ENCODE measurements around the gene LCN6. TPM values are rescaled to one million over a fixed set of nuclear protein-coding genes. Genes with fewer than 3 reads are reported as not detected.

The LCN6 gene
- total and polyA plus RNA-seq, 10 of the 15 experiments (the other 5 are each of a cell fraction or from before 2014, with no cell fraction given): not detected

DNA sequence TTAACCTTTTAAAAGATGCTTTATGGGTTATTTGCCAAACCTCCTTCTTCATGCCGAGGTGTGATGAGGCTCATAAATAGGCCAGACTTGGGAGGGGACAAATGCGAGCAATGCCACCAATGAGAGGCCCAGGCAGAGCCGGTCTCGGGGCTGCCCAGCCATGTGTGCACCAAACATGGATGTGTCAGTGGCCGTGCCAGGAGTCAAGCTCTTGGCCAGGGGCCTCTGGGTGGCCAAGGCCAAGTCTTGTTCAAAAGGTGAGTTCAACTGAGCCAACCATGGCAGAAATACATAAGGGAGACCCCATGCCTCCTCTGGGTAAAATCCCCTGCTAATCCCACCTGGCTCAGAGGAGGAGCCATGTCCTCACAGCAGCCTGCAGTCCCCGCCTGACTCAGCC is 26.9 kb upstream of the LCN6 start:
- Histone ChIP-seq H3K4me2 (ENCODE audit: control insufficient read depth, insufficient read depth) (no peak overlapping the region), H3K79me2 (ENCODE audit: control insufficient read depth, insufficient read depth, low read length) (no peaks in the 10 kb centered on the region), H3K4me3 (no peak overlapping the region), H3K9me3 (replicated peaks; ENCODE audit: control insufficient read depth, insufficient read depth, low read length) (peaks cover 6% of the 10 kb centered on the region; the same call in 2 of the 3 replicates), H3K36me3 (ENCODE audit: control insufficient read depth in 2 of 2, insufficient read depth in 2 of 2, low read length in 1 of 2) (no peaks in the 10 kb centered on the region), H3K9ac (ENCODE audit: control insufficient read depth, insufficient read depth, low read length) (no peak overlapping the region), H3K4me1 (ENCODE audit: control insufficient read depth, insufficient read depth, low read length) (no peaks in the 10 kb centered on the region), H4K20me1 (ENCODE audit: control insufficient read depth, insufficient read depth) (no peaks in the 10 kb centered on the region), H3K27me3 (replicated peaks in 1 of 2; ENCODE audit: control insufficient read depth in 2 of 2, insufficient read depth in 2 of 2, low read length in 1 of 2) (peaks cover 0 to 1% of the 10 kb centered on the region in 2 experiments; a peak in 1 of 4 replicates), H2AFZ (ENCODE audit: control insufficient read depth, low read depth, low read length) (no peak overlapping the region), H3K27ac (ENCODE audit: control insufficient read depth, insufficient read depth) (no peak overlapping the region)
- POLR2A ChIA-PET: no interaction called here
- SMC1A ChIA-PET (ENCODE audit: uncharacterized antibody, unreplicated experiment): no interaction called here
- in situ Hi-C loops (cut with MboI) (no loop called here), intact Hi-C loops (cut with micrococcal nuclease; ENCODE audit: unreplicated experiment) (no loop called here)
- FAIRE-seq: no peak
- TF ChIP-seq POLR2A (IDR thresholded peaks at IDR 0.05; ENCODE audit: low read depth, low read length) (no peak), RBBP5 (conservative IDR thresholded peaks at IDR 0.05) (no peak), HDAC6 (IDR thresholded peaks at IDR 0.05; ENCODE audit: unreplicated experiment) (no peak), RUNX3 (IDR thresholded peaks at IDR 0.05; ENCODE audit: low read length) (no peak), PAX5 (IDR thresholded peaks at IDR 0.05; ENCODE audit: borderline replicate concordance, low read depth, low read length) (no peak), ZNF274 (IDR thresholded peaks at IDR 0.05; ENCODE audit: insufficient read depth, insufficient read length) (no peak), RCOR1 (conservative IDR thresholded peaks at IDR 0.05; ENCODE audit: low read depth, low read length) (no peak), SUZ12 (IDR thresholded peaks at IDR 0.05; ENCODE audit: unreplicated experiment) (no peak), CBFB (IDR thresholded peaks at IDR 0.05; ENCODE audit: low read depth) (no peak), RAD21 (IDR thresholded peaks at IDR 0.05; ENCODE audit: insufficient read depth, low read depth, low read length) (no peak), MYC (IDR thresholded peaks at IDR 0.05; ENCODE audit: insufficient read depth, insufficient read length, insufficient replicate concordance, low read length, severe bottlenecking) (no peak), MEF2A (IDR thresholded peaks at IDR 0.05; ENCODE audit: insufficient read depth, low read depth, low read length) (no peak), IRF4 (IDR thresholded peaks at IDR 0.05; ENCODE audit: low read depth, low read length) (no peak), ZNF24 (IDR thresholded peaks at IDR 0.05) (no peak), TCF3 (IDR thresholded peaks at IDR 0.05; ENCODE audit: borderline replicate concordance, insufficient read depth, low read depth, low read length) (no peak)
- TF ChIP-seq, protein P1, sequence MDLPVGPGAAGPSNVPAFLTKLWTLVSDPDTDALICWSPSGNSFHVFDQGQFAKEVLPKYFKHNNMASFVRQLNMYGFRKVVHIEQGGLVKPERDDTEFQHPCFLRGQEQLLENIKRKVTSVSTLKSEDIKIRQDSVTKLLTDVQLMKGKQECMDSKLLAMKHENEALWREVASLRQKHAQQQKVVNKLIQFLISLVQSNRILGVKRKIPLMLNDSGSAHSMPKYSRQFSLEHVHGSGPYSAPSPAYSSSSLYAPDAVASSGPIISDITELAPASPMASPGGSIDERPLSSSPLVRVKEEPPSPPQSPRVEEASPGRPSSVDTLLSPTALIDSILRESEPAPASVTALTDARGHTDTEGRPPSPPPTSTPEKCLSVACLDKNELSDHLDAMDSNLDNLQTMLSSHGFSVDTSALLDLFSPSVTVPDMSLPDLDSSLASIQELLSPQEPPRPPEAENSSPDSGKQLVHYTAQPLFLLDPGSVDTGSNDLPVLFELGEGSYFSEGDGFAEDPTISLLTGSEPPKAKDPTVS (IDR thresholded peaks at IDR 0.05; ENCODE audit: low read depth, low read length): no peak
- TF ChIP-seq, protein P2, sequence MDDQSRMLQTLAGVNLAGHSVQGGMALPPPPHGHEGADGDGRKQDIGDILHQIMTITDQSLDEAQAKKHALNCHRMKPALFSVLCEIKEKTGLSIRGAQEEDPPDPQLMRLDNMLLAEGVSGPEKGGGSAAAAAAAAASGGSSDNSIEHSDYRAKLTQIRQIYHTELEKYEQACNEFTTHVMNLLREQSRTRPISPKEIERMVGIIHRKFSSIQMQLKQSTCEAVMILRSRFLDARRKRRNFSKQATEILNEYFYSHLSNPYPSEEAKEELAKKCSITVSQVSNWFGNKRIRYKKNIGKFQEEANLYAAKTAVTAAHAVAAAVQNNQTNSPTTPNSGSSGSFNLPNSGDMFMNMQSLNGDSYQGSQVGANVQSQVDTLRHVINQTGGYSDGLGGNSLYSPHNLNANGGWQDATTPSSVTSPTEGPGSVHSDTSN (IDR thresholded peaks at IDR 0.05; ENCODE audit: insufficient replicate concordance, low read depth, low read length): no peak
- TF ChIP-seq, protein P3, sequence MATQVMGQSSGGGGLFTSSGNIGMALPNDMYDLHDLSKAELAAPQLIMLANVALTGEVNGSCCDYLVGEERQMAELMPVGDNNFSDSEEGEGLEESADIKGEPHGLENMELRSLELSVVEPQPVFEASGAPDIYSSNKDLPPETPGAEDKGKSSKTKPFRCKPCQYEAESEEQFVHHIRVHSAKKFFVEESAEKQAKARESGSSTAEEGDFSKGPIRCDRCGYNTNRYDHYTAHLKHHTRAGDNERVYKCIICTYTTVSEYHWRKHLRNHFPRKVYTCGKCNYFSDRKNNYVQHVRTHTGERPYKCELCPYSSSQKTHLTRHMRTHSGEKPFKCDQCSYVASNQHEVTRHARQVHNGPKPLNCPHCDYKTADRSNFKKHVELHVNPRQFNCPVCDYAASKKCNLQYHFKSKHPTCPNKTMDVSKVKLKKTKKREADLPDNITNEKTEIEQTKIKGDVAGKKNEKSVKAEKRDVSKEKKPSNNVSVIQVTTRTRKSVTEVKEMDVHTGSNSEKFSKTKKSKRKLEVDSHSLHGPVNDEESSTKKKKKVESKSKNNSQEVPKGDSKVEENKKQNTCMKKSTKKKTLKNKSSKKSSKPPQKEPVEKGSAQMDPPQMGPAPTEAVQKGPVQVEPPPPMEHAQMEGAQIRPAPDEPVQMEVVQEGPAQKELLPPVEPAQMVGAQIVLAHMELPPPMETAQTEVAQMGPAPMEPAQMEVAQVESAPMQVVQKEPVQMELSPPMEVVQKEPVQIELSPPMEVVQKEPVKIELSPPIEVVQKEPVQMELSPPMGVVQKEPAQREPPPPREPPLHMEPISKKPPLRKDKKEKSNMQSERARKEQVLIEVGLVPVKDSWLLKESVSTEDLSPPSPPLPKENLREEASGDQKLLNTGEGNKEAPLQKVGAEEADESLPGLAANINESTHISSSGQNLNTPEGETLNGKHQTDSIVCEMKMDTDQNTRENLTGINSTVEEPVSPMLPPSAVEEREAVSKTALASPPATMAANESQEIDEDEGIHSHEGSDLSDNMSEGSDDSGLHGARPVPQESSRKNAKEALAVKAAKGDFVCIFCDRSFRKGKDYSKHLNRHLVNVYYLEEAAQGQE (IDR thresholded peaks at IDR 0.05; ENCODE audit: low read depth, low read length): no peak
- CTCF ChIA-PET: no interaction called here
- 63% methylated on average over 6 of the region's 6 CpGs for WGBS (ENCODE audit: insufficient coverage, insufficient replicate concordance, low lambda C conversion rate, missing lambda C conversion rate)
- ATAC-seq: no peak
- BruUV-seq (replicated peaks): no TSS peak
- DNase-seq (ENCODE audit: low read depth, low spot score): no peak
- RAD21 ChIA-PET (ENCODE audit: unreplicated experiment): no interaction called here
